SKM-1 treated with dmso at 0.1 percent for 144 hours (cell line): ENCODE measurements around the gene BOLA2B.

Experiments
- DNase-seq: peaks from one replicate; lab custom pipeline; 2025; ENCODE audit not compliant: unreplicated experiment; lab: John Stamatoyannopoulos, UW

Gene BOLA2B

DNA sequence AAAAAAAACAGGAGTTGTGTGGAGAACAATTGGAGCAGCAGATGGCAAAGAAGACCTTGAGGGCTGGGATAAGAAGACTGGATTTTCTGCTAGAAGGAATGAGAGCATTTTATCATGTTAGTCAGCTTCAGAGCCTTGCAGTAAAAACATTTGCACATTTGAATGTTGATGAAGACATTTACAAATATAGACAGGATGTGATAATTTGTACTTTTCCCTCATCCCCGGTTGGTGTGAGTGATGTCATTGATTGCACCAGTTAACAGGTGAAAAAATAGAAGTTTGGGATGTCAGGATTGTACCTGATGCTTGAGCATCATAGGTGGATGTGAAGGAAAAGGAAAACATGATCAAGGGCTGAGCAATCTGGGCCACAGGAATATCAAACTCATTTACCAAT lies 47.8 kb downstream of the BOLA2B start:
- DNase-seq: no peak

GRCh38 chr16:30144917-30145316 lies 48.5 kb downstream of the BOLA2B start:
- DNase-seq: no peak

- DNase-seq: no peak
These were observed 49.4 kb downstream of the BOLA2B start for GRCh38 chr16:30144017-30144416.

DNA sequence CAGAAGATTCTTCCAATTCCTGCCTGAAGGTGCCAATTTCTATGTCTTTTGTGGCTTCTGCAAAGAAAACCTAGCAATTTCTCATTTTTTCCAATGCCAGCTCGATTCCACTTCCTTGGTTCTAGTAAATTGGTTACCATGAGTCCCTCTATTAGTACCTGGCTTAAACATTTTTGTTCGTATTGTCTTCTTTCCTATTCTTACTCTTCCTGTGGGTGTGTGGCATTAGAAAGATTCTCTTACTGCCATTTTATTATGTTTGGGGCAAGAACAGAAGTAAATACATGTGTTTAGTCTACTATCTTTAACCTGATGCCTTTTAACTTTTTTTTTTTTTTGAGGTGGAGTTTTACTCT lies 50.1 kb downstream of the BOLA2B start:
- DNase-seq: no peak
